Measurements from ENCODE around the gene AGT. TPM values are rescaled to one million over a fixed set of nuclear protein-coding genes. Genes with fewer than 3 reads are reported as not detected.
A peak's percentile ranks its signal among the peaks of the same experiment; 100 is the strongest.

The AGT gene
- total RNA-seq, 2 donors from 2014 or later: 4.1 to 5.3 TPM

DNA sequence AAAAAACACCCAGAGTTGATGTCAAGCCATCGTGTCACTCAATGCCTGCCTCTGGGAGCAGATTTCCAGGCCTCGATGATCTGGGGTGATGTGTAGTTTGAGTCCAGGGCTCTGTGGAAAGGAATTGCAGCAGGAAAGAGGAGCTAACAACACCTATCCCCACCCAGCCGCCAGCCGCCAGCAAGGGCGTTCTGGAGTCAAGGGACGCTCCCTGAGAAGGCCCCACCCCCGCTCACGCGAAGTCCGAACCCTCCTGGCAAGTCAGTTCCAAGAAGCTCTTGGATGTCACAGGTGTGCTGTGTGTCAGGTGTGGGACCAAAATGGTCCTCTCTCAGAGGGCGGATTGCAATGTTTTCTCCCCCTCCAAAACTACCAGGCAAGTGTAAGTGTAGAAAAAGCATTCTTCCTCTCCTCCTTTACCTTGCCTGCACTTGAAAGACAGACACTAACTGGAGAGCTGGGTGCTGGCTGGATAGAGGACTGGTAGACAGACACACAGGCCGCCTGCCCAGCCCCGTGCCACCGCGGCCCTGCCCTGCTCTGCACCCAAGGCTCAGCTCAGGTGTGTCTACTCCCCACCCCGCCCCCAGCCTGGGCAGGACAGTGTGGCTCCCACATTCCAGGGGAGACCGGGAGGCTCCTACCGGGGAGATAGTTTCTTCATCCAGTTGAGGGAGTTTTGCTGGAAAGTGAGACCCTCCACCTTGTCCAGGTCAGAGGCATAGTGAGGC lies 8.5 kb downstream of the AGT start:
- Histone ChIP-seq H3K27me3 (no peaks in the 10 kb centered on the region), H3K9ac (ENCODE audit: low read depth in 2 of 2, low read length in 2 of 2) (no peak overlapping the region), H3K36me3 (no peaks in the 10 kb centered on the region), H3K4me1 (peaks cover 3% of the 10 kb centered on the region), H3K4me3 (no peak overlapping the region), H3K27ac (no peak overlapping the region), H3K9me3 (no peaks in the 10 kb centered on the region)
- TF ChIP-seq, protein P1, sequence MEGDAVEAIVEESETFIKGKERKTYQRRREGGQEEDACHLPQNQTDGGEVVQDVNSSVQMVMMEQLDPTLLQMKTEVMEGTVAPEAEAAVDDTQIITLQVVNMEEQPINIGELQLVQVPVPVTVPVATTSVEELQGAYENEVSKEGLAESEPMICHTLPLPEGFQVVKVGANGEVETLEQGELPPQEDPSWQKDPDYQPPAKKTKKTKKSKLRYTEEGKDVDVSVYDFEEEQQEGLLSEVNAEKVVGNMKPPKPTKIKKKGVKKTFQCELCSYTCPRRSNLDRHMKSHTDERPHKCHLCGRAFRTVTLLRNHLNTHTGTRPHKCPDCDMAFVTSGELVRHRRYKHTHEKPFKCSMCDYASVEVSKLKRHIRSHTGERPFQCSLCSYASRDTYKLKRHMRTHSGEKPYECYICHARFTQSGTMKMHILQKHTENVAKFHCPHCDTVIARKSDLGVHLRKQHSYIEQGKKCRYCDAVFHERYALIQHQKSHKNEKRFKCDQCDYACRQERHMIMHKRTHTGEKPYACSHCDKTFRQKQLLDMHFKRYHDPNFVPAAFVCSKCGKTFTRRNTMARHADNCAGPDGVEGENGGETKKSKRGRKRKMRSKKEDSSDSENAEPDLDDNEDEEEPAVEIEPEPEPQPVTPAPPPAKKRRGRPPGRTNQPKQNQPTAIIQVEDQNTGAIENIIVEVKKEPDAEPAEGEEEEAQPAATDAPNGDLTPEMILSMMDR (IDR thresholded peaks at IDR 0.05): no peak
- peak; percentile 59 for DNase-seq
- intact Hi-C loops (cut with DNase I): loop anchor here (10.0 kb wide), 1 partner anchor 69 kb away; no protein-coding TSS in a partner anchor

DNA sequence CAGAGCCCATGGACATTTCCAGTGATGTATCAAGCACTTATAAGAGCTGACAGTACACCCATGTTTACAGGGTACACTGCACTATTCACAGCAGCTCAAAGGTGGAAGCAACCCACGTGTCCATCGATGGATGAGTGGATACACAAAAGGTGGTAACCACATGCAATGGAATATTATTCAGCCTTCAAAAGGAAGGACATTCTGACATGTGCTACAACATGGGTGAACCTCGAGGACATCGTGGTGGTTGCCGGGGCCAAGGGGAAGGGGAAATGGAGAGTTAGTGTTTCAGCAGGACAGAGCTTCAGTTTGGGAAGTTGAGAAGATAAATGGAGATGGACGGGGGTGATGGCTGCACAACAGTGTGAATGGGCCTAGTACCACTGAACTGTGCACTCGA lies 9.1 kb downstream of the AGT start:
- Histone ChIP-seq H3K36me3 (no peaks in the 10 kb centered on the region), H3K27ac (no peak overlapping the region), H3K9me3 (no peaks in the 10 kb centered on the region), H3K4me1 (peaks cover 3% of the 10 kb centered on the region), H3K27me3 (no peaks in the 10 kb centered on the region), H3K9ac (ENCODE audit: low read depth in 2 of 2, low read length in 2 of 2) (no peak overlapping the region), H3K4me3 (no peak overlapping the region)
- TF ChIP-seq, protein P1 (IDR thresholded peaks at IDR 0.05): no peak
- no peak for DNase-seq
- intact Hi-C loops (cut with DNase I): loop anchor here (10.0 kb wide), 1 partner anchor 70 kb away; no protein-coding TSS in a partner anchor

DNA sequence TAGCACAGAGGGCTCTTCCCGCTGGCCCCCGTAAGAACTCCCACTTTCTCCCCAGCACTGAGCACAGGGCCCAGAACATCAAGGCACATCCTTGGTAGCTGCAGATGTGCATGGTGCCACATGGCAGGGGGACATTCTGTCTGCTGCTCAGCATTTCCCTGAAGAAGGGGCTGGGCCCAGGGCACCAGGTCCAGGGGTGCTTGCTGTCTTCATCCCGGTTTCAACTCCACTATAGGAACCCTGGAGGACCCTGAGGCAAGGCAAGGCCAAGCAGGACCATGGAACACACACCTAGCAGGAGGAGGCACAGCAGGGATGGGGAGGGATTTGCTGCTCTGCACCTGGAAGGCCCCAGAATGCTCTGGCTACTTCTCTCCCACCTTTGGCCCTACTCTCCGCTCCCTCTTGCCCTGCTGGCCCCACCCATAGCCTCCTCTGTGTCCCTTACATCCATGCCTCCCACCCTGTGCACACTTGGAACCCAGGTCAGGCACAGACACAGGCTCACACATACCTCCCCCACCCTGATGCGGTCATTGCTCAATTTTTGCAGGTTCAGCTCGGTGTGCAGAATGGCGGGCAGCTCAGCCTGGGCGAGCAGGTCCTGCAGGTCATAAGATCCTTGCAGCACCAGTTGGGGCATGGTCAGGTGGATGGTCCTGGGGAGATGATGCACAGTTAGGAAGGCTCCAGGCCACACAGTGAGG lies 10.1 kb downstream of the AGT start:
- TF ChIP-seq, protein P1 (IDR thresholded peaks at IDR 0.05): no peak
- Histone ChIP-seq H3K27ac (no peak overlapping the region), H3K4me1 (peaks cover 3% of the 10 kb centered on the region), H3K36me3 (no peaks in the 10 kb centered on the region), H3K9me3 (no peaks in the 10 kb centered on the region), H3K9ac (ENCODE audit: low read depth in 2 of 2, low read length in 2 of 2) (no peak overlapping the region), H3K27me3 (no peaks in the 10 kb centered on the region), H3K4me3 (no peak overlapping the region)
- intact Hi-C loops (cut with DNase I): loop anchor here (10.0 kb wide), 1 partner anchor 71 kb away; no protein-coding TSS in a partner anchor
- DNase-seq: no peak

DNA sequence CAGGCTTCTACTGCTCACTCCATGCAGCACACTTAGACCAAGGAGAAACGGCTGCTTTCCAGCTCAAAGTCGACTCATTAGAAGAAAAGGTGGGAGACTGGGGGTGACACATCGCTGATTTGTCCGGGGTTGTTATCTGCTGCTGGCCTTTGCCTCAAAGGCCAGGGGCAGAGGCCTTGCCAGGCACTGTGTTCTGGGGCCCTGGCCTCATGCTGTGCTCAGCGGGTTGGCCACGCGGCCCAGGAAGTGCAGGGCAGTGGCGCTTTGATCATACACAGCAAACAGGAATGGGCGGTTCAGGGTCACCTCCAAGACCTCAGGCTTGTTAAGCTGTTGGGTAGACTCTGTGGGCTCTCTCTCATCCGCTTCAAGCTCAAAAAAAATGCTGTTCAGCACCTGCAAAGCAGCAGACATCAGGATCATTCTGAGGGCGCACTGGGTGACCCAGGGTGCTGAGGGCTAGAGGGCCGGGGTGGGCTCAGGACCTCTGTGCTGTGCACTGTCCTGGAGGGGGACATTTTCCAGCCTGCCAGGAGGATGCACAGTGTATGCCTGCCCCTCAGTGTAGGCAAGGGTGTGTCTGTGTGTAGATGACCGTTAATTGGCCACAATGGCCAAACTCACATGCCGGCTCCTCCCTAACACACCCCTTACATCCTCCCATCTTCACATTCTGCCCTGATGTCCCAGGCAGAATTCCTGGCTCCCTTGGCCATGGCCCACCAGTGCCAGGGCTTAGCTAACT lies 10.8 kb downstream of the AGT start:
- H3K9ac ChIP-seq (ENCODE audit: low read depth in 2 of 2, low read length in 2 of 2): no peak overlapping the region
- intact Hi-C loops (cut with DNase I): loop anchor here (10.0 kb wide), 1 partner anchor 72 kb away; no protein-coding TSS in a partner anchor
- H3K4me1 ChIP-seq: no peaks in the 10 kb centered on the region
- no peaks in the 10 kb centered on the region for H3K9me3 ChIP-seq
- no peak overlapping the region for H3K4me3 ChIP-seq
- H3K27ac ChIP-seq: no peak overlapping the region
- H3K36me3 ChIP-seq: no peaks in the 10 kb centered on the region
- no peak for DNase-seq
- TF ChIP-seq, protein P1 (IDR thresholded peaks at IDR 0.05): no peak
- H3K27me3 ChIP-seq: no peaks in the 10 kb centered on the region
